GM19455 (cell line): ENCODE data around the gene DSCAM.

Experiments used
- ATAC-seq: cut with Tn5 transposase; IDR thresholded peaks from one replicate; pipeline ENCODE4 v1.9.1; 2021; ENCODE audit not compliant: unreplicated experiment

The DSCAM gene

DNA sequence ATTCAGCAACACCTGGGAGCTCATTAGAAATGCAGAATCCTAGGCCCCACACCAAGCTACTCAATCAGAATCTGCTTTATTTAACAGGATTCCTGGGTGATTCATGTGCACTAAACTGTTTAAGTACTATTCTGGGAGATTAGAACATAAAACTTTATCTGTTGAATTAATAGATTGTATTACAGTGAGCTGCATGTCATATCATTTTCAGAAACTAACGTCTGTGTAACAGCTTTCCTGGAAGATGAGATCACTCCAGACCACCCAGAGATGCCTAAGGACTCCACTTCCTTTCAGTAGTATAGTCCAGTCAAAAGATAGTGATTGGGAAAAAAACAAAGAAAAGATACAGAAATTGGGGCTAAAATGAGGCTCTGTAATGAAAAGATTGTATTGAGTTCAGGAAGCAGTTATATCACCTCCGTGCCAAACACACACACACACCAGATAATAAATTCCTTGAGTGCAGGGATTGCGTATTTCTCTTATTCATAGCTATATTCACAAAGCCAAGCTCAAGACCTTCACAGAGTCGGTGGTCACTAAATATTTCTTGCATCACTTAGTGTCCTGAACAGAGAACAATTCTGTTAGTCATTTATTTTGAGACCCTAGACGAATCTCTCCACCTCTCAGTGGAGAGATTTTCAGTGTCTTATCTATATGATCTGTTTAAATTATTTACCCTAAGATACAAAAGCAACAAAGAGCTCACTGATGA lies 178.2 kb downstream of the DSCAM start:
- ATAC-seq: no peak

DNA sequence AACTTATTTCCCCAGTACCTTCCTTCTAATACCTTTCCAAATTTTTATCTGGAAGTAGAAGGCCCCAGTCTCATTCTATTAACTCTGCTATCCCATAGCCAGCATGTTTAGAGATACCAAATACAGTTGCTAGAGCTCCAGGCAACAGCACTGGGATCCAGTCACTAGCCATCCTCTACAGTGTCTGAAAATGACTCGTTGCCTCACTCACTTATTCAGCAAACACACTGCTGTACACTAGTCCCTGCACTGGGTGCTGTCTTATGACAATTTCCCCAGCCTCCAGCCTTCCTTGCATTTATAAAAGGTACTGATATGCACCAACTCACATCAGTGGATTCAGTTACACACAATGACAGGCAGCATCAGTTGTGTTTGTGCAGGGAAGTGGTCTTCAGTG lies 179.0 kb downstream of the DSCAM start:
- ATAC-seq: no peak

DNA sequence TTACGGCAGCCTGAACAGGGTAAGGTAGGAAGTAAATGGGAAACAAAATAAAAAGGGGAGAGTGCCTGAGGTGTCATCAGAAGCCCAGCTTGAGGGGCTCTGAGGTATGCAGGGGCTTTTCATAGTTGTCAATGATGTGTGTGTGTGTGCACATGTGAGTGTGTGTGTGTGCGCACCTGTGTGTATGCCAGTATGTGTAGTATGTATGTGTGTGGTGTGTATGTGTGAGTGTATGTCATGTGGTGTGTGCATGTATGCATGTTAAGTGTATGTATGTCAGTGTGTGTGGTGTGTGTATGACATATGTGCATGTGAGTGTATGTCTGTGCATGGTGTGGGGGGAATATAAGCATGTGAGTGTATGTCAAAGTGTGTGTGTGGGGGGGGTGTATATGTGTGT lies 184.1 kb downstream of the DSCAM start:
- no peak for ATAC-seq

DNA sequence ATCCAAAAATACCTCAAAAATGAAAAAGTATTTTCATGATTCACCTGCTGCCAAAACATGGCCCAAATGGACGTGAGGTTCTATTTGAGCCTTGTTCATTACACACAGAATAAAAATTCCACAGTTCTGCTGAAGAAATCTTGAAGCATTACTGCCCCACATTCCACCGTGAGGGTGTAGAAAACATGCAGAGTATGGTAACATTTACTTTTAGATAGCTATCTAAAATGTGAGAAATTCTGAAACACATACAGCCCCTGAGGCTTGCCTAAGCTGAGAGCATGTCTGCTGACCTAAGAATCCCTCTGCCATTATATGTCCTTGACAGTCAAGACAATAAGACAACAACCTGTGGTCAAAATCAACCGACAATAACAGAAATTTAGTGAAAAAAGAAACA lies 186.5 kb downstream of the DSCAM start:
- no peak for ATAC-seq

DNA sequence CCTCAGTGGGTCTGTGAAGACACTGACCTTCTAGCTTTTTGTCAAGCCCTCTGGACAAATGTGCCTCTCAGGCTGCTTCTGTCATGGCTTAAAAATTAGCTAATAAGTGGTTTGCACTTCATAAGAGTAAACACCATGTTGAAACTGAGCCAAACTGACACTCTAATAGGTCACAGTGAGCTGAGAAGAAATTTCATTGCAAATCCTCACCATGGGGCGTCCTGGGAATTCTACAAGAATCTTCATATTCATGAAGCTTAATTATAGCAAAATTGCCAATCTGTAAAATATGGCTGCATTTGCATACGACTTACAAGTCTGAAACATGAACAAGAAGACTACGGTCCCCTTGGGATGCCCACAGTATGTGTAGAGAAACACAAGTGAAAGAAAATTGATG lies 188.6 kb downstream of the DSCAM start:
- no peak for ATAC-seq

DNA sequence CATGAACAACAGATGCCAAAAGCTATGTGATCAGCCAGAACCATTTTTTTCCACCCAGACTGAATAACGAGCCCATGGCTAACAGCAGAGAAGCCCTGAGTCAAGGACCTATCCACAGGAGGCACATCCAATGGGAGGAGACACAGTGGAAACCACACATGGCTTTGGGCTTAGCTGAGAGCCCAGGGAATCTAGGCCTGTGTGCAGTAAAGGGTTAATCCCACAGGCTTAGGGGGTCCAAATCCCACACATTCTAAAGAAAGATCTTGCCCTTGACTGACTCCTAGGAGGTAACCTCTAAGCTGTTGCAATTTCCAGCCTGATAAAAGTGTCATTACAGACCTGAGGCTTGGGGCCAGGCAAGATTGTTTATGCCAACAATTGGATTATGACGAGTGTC lies 194.5 kb downstream of the DSCAM start:
- no peak for ATAC-seq

DNA sequence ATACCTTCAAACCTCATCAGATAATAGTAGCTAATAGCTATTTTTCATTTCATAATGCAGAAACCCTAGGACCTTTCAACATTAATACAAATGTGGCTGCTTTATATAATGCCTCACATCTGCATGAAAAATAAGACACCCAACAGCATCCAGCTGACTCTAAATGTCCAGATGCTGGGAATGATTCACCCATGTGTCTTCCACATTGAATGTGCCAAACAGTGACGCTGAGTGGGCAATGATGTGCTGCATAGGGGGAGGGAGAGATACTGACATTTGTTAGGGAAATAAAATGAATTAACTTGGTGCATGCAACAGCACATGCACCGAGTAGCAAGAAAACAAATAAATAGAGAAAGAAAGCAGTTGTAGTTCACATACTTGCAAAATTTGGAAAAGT lies 199.3 kb downstream of the DSCAM start:
- ATAC-seq: no peak

DNA sequence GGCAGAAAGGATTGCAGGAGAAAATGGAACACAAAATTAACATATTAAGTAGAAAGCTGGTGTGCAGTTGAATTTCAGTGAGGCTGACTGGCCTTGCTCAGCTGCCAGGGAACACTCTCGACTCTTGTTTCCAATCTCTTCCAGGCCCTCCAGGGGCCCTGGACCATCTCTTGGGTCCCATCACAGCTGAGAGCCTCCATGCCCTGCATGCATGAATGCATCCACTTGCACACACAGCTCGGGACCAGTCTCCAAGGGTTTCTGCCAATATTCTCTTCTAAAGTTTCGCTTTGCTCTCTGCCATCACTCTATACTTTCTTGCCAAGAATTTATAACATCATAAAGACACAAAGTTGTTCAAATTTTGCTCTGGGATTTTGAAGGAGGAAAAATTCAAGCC lies 200.3 kb downstream of the DSCAM start:
- no peak for ATAC-seq

DNA sequence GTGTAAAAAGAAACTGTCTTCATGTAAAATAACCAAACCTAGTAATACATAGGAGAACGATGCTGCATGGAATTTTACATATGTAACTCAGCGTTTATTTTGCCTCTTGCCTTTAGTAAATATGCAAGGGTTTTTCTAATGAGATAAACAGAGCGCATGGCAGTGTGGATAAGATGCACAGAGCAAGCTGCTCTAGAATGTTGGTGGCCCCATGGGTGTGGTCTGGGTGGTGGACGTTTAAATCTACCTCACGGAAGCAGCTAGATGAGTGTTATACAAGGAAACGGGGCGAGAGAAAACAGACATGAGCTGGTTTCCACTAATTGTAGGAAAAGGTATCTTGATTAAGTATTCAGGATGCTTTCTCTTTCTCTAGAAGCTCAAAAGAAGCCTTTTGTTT lies 205.9 kb downstream of the DSCAM start:
- no peak for ATAC-seq

DNA sequence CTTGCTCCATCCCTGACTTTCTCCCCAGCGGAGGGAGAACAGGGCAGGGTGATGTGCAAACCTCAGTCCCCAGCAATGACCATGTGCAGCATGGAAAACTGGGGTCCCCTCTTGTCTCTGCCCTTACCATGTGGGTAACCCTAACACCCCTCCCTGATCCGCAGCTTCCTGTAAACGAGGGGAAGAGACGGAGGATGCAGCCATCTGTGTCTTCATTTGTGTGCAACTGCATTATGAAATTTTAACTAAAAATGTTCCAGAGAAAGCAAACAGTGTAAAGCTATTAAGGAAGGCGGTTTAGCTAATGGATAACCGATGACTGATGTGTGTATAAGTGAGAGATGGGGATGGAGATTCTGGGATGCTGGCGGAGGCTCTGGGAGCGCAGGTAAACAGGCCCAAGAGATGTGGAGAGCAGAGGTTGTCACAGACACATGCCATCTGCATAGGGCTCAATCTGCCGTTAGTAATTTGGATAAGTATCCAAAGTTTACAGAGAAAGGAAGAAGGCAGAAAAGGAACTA lies 206.6 kb downstream of the DSCAM start:
- no peak for ATAC-seq

DNA sequence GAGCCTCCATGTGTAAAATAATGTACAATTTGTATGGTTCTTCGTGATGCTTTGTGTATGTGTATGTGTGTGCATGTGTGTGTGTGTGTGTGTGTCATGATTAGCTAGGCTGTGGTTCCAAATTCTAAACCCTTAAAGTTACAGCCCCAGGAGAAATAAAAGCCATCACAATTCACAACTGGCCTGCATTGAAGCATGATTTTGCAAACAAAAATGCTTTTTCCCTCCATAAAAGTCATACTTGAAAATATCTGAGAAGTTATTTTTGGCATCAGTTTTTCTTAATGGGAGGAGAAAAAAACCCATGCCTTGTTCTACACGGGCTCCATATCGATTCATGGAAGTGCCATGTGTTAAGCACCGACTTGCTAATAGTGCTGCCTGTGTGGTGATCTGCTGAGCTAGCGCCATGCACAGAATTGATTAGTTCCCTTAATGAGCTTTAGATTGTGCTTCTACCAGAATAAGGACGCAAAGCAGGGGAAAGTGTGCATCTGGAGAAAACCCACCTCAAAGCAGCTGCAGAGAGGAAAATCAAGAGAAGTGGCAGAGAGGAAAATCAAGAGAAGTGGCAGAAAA lies 207.3 kb downstream of the DSCAM start:
- ATAC-seq: no peak

DNA sequence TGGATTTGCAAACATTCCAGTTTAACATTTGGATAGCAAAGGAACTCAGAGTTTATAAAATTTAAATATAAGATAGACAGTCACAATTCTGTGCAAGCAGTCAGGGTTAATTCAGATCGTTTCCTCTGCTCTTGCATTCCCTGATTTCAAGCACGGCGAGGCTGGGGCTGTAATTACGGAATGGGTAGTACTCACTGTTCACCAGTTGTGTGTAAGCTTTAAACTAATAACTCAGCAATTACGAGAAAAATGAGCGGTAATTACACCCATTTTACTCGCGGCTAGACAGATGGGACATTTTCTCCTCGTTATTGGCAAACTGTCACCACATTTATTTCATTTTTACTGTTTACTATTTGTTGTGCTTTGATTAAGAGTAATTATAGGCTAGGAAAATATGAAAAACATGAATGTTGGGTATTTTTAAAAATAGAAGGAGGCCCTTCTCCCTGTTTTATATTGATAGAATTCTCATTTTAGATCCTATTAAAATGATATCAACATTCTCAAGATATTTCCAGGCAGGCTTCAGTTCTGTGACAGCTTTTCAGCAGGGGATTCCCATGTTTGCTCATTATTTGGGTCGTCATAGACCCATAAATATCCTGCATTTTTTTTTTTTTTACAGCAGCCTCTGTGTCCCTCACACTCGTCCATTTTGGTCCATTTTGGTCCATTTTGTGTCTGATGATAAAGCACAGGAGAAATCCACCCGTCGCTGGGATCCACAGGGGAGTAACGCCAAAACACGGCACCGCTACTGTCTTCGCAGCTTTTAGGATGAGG lies 208.3 kb downstream of the DSCAM start:
- ATAC-seq: no peak

DNA sequence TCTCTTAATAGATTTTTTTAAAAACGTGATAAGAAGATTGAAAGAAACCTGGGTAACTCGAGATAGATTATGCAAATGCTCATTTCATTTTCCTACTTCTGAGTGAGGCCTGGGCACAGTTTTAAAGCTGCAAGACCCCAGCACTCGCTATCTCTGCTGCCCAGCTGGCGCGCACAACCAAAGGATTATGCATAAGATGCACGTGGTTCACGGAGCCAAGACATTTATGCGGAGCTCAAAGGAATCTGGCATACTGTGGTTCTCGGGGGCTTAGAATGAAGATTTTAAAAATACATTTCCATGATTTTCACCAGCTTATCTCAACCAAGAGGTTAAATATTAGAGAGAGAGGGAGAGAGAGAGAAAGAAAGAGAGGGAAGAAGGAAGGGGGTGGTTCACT lies 210.9 kb downstream of the DSCAM start:
- no peak for ATAC-seq

DNA sequence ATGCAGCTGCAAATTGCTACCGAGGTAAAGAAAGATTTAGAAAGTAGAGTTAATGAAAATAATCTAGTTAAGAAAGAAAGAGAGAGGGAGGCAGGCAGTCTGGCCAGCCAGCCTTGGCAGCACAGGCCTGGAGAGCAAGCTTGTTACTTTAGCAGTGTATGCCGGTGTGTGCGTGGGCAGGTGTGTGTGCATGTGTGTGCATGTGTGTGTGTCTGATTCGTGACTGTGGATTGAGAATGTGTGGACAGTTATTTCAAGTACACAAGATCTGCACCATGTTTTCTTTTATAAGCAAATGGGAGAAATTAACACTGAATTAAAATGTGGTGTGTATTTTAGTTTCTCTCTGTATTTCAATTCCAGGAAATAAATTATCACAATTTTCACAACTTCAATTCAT lies 211.6 kb downstream of the DSCAM start:
- no peak for ATAC-seq

DNA sequence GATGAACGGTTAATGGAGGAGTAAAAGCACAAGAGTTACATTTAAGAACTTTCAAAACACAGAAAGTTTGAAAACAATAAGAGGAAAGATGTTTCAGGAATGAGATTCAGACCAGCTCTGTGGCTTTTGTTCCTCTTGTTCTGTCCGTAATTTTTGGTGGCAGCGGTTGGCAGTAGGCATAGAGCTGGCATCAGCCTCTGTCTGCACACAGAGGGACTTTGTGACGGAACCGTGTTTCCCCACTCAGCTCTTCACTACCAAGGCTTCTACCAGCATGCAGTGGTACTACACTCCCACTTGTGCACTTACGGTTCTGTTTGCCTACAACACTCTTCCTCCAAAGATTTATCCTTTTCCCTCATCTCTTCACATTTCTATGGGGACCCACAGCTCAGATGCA lies 212.8 kb downstream of the DSCAM start:
- ATAC-seq: no peak

DNA sequence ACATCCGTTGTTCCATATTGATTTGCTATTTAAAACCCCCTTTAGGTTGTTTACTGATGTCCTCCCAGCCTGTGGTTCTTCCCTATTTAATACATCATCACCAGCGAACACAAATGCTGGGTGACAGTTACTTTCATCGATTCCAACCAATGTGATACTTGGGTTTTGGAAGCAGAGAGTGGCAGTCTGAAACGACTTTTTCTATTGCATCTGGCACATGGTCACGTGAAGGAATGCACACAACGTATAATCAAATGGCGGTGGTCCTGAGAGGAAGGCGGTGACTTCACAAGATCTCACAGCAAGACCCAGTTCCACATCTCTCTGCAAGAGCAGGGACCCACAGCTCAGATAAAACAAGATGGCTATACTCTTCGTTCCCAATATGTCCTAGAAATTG lies 213.9 kb downstream of the DSCAM start:
- ATAC-seq: no peak

DNA sequence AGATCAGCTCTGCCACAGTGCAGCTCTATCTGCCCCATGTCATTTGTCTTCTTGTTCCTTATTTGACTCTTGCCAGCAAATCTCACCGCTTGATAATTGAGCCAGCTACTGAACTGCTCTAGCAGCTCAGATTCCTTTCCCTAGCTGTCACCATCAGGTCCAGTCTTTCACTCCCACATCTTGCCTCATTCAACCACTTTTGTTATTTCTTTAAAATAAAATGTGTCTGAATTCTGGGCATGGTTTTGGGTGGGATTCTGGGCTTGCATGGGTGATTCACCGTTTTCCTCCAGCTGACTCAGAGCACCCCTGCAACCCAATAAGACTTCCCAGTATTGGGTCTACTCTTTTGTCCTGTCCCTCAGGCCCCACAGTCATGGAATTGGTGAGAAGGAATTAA lies 215.7 kb downstream of the DSCAM start:
- ATAC-seq: no peak

DNA sequence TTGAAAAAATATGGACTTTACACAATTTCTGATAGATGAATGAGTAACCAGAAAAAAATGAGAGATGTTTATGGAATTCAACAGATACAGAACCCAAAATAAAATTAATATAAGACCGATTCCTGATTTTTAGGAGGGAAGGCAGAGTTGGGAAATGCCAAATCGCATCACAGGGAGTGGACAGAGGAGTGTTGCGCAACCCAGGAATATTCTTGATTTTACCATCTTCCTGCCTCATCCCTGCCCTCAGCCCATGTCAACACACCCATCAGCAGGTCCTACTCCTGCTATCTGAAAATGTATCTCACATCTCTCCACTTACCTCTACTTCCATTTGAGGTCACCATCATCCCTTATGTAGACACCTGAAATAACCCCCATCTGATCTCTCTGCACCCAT lies 221.0 kb downstream of the DSCAM start:
- ATAC-seq: no peak

DNA sequence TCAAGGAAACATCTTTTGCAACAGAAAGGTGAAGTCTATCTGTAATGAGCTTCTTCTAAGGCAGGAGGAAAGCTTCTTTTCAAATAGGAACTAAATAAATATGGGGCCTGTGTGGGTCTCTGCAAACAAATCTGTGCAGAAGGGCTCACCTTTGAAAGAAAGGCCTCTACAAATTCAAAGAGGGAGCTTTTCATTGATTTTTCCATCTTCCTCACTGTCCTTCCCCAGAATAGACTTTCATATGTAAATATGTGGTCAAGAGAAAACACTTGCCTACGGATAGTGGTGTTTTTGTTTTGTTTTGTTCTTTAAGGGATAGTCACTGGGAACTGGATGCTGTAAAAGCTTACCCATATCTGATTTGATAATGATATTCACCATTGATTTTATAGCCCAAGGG lies 223.4 kb downstream of the DSCAM start:
- ATAC-seq: no peak

DNA sequence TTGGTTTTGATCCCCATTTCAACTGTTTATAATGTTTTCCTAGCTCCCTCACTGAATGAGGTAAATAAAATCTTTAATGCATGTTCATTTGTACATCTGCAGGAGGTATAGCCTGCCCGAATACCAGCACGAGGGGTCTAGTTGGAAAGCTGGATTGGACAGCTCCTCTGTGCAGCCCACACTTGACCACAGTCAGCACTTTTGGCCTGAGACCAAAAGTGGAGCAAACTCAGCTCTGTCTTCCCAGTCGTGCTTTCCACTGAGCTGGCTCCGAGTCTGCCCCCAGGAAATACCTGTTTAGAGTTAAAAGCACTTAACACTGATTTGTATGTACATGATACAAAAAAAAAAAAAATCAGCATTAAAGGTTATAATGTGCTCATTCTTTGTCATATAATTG lies 224.4 kb downstream of the DSCAM start:
- ATAC-seq: no peak

DNA sequence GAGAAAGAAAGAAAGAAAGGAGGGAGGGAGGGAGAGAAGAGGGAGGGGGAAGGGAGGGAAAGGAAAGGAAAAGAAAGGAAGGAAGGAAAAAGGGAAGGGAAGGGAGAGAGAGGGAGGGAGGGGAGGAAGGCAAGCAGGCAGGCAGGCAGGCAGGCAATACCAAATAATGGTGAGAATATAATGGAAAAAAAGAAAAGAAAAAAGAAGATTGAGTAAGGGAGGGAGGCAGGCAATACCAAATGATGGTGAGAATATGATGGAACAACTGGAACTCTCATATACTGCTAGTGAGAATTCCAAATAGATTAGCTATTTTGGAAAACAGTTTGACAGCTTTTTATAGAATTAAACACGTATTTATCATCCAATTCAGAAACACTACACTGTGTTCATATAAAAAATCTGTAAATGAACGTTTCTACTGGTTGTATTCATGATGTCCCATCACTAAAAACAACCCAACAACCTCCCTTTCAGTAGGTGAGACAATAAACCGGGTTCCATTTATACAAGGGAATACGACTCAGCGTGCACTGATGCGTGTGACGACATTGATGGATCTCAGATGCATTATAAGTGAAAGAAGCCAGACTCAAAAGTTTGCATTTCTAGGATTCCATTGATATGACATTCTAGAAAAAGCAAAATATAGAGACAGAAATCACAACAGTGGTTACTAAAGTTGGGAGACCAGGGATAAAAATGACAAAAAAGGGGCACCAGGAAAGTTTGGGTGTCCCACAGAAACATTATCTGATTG lies 226.4 kb downstream of the DSCAM start:
- no peak for ATAC-seq
